GM19035 (cell line): ENCODE data around the gene SHISAL1.

ENCODE experiments used
- ATAC-seq: cut with Tn5 transposase; IDR thresholded peaks from one replicate; pipeline ENCODE4 v1.9.1; 2021; ENCODE audit not compliant: unreplicated experiment

SHISAL1 gene

GRCh38 chr22:44281768-44282637 lies 30.7 kb downstream of the SHISAL1 start:
- ATAC-seq: no peak

DNA sequence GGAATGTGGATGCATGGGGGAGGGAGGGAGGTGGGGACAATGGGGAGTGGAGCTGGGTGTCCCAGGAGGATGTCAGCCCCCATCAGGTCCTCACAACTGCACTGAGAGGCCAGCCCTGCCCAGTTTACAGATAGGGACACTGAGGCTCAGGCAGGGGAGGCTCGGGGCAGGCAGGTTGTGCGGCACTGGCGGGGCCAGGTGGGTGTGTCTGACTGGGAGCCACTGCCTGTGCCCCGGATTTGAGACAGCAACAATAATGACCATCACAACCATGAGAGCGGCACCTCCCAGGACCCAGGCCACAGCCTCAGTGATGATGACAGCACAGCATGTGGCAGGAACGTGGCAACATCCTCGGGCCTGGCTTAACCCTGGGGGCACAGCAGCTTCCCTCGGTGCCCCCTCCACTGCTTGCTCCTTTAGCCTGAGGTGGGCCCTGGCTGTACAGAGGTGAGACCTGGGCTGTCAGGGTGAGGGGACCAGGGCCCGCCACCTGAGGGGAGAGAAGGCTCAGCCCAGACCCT lies 32.0 kb downstream of the SHISAL1 start:
- no peak for ATAC-seq

- no peak for ATAC-seq
Observed at GRCh38 chr22:44279069-44279360, 33.7 kb downstream of the SHISAL1 start.

DNA sequence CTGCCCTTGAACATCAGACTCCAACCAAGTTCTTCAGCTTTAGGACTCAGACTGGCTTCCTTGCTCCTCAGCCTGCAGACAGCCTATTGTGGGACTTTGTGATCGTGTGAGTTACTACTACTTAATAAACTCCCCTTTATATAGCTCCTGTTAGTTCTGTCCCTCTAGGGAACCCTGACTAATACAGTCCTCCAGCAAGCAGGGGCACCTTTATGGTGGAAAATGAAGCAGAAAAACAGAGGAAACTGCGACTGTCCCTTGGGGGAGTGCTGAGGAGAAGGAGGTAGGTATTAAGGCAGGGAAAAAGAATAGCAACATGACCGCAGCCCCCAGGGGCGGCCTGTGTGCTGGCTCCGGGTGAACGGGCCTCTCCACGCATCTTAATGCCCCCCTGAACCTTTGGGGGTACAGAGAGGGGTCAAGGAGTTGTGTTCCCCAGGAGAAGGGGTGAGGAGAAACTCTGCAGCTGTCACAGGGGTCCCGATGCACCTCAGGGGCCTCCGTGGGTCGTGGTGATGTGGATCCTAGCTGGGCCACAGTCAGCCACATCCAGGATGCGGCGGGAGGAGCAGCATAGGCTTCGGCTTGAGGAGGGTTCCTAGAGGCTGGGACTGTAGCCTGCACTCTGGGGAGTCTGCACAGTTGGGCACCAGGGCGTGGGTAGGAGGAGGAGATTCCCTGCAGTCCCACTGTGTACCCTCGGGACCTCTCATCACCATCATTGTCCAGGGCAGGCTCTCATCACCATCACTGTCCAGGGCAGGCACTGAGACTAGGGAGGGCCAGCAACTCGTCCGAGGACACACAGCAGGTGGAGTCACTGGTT lies 34.3 kb downstream of the SHISAL1 start:
- no peak for ATAC-seq

GRCh38 chr22:44277386-44278135 lies 35.2 kb downstream of the SHISAL1 start:
- no peak for ATAC-seq

- no peak for ATAC-seq
Observed at GRCh38 chr22:44276706-44277356, 35.9 kb downstream of the SHISAL1 start.

- no peak for ATAC-seq
Observed at GRCh38 chr22:44276041-44276440, 36.7 kb downstream of the SHISAL1 start.

- ATAC-seq: no peak
Observed at GRCh38 chr22:44275631-44275995, 37.1 kb downstream of the SHISAL1 start.

DNA sequence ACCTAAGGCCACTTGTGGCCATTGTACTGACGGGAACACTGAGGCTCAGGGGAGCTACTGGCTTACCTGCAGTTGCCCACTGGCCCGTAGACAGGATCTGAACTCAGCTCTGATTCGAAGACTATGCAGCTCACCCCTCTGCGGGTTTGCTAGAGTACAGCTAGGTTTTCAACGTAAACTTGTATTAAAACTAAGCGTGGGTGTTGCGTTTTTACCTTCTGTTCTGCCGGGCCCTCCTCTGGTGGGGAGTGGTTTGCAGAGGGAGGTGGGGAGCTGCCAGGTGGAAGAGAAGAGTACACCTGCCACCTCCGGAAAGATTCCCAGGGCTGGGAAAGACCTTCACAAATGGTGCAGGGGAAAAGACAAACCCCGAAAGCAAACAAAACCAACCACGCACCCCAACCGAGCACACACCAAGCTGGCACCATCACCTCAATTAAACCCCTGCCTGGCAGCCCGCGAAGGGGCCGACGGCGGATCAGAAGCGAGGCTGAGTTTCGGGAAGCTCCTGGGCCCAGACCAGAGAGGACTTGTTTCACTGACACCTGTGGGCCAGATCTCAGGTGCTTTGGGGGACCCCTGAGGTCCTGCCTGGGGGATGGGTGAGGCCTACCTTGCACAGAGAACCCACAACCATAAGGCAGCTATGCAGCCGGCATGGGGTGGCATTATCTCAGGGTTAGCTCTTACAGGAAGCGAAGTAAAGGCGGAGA lies 37.7 kb downstream of the SHISAL1 start:
- ATAC-seq: no peak

- no peak for ATAC-seq
Observed at GRCh38 chr22:44273175-44273574, 39.6 kb downstream of the SHISAL1 start.

- no peak for ATAC-seq
Observed at GRCh38 chr22:44272401-44272771, 40.4 kb downstream of the SHISAL1 start.

GRCh38 chr22:44271732-44272400 lies 40.9 kb downstream of the SHISAL1 start:
- no peak for ATAC-seq

GRCh38 chr22:44271010-44271500 lies 41.7 kb downstream of the SHISAL1 start:
- no peak for ATAC-seq

- no peak for ATAC-seq
Observed at GRCh38 chr22:44270556-44270880, 42.2 kb downstream of the SHISAL1 start.

DNA sequence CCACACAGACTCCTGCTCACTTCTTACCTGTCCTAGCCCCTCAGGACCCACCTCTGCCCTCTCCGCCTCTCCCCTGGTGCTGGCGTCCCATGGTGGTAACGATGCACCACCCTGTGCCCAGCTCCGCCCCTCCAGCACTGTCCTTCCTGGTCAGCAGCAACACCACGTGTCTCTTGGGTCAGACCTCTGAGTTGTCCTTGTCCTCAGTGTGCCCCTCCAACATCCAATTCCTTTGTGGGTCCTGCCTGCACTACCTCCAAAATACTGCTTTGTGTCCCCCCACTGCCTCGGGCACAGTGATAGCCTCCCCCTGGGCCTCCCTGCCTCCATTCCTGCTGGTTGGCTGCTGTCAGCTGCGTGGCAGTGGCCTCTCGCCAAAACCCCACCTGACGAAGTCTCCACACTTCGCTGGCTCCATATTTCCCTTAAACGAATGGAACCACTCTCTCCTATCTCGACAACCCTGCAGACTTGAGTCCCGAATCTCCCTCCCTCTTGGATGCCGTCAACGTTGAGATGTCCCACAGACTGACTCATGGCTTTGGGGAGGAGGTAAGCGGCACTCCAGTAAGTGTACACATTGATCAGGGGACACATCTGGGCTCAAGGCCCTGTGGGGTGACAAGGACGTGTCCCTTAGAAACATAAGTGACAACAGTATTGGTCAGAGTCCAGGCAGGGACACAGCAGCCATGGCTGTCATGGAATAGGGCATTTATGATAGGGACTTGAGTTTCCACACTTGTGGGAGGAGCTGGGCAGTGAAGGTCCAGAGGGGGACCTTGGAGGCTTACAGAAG lies 42.8 kb downstream of the SHISAL1 start:
- no peak for ATAC-seq

- no peak for ATAC-seq
Observed at GRCh38 chr22:44269117-44269498, 43.6 kb downstream of the SHISAL1 start.

DNA sequence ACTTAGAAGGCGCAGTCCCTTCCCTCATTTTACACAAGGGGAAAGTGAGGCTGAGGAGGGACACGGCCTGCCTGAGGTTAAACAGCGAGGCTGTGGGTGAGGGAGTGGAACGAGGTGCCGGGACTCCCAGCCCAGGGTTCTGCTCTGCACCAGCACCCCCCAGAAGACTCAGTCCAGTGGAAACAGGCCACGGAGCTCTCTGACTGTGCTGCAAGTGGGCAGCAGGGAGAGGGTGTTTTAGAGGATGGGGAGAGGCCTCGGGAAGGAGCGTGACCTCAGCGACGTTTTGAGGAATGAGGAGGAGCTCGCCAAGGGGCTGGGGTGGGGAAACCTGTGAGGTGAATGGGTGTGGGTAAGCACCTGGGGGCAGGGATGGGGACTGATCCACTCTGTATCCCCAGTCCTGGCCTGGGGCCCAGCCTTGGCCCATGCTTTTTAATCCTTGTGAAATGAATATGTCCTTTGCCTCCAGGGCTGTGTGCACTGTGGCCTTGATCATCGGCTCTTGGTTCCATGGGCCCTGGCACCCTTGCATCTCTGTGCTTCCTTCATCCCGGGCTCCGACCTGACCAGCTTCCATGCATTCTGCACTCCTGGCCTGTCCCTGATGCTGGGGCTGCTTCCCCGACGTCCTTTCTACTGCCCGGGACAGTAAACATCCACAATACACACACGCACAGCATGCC lies 44.2 kb downstream of the SHISAL1 start:
- ATAC-seq: no peak

- no peak for ATAC-seq
Observed at GRCh38 chr22:44267856-44268255, 44.9 kb downstream of the SHISAL1 start.
